B cell (primary cell): ENCODE data around the gene PDCD4. TPM values are rescaled to one million over a fixed set of nuclear protein-coding genes. Genes with fewer than 3 reads are reported as not detected.

Experiments
- ATAC-seq: fragments of 200-7000 bp; cut with Tn5 transposase; one replicate; pipeline ENCODE4 v1.10.0; 2021; ENCODE audit warnings: low read depth, mild to moderate bottlenecking, moderate number of reproducible peaks, moderate library complexity
- CTCF ChIA-PET: fragments of 350-600 bp; sonication (Branson Sonifier 250); formaldehyde crosslinking; loops from one replicate; lab custom pipeline; 2021; ENCODE audit warnings: antibody characterized with exemption, inconsistent platforms; lab: Charles Lee
- POLR2A ChIA-PET: fragments of 350-600 bp; sonication (Branson Sonifier 250); formaldehyde crosslinking; loops from one replicate; lab custom pipeline; 2021; ENCODE audit warnings: antibody characterized with exemption; lab: Charles Lee
- DNase-seq: peaks from one replicate; pipeline ENCODE4 v3.0.0; 2013
- H2AFZ ChIP-seq: 2 replicates; pipeline ENCODE4 v1.6.1; 2012; ENCODE audit warnings: mild to moderate bottlenecking, low read depth, low read length; ENCODE audit not compliant: insufficient read depth, poor library complexity, severe bottlenecking
- H3K27ac ChIP-seq, 2 donors: 1 replicate in 1 of 2; 2 replicates in 1 of 2; pipeline ENCODE4 v1.5.1; 2012 to 2013; ENCODE audit warnings: low read length in 2 of 2, mild to moderate bottlenecking in 2 of 2, moderate library complexity in 1 of 2
- H3K27me3 ChIP-seq, 4 experiments: fragments of 200-600 bp in 1 of 4; sonication (generic) in 1 of 4; replicated peaks in 1 of 4; 1 replicate in 2 of 4; 2 replicates in 2 of 4; pipeline versions ENCODE4 v1.6.1 to v1.7.0; 2013 to 2016; ENCODE audit warnings: low read length in 3 of 4, mild to moderate bottlenecking in 2 of 4, mixed read lengths in 1 of 4, moderate library complexity in 1 of 4; ENCODE audit not compliant: insufficient read depth in 4 of 4, control insufficient read depth in 3 of 4; ENCODE audit errors: control extremely low read depth in 1 of 4
- H3K36me3 ChIP-seq, 2 experiments: replicated peaks in 1 of 2; 1 replicate in 1 of 2; 2 replicates in 1 of 2; pipeline versions ENCODE4 v1.6.1 to v1.7.1; 2013; ENCODE audit warnings: low read length in 1 of 2; ENCODE audit not compliant: insufficient read depth in 2 of 2, control insufficient read depth in 1 of 2; ENCODE audit errors: control extremely low read depth in 1 of 2, extremely low read depth in 1 of 2
- H3K4me1 ChIP-seq, 2 donors: fragments of 200-600 bp in 1 of 2; sonication (generic) in 1 of 2; 1 replicate in 1 of 2; 2 replicates in 1 of 2; pipeline versions ENCODE4 v1.5.1 to v1.6.1; 2013 to 2017; ENCODE audit warnings: low read length in 2 of 2; ENCODE audit not compliant: control insufficient read depth in 2 of 2, insufficient read depth in 2 of 2
- H3K4me2 ChIP-seq: replicated peaks from 2 replicates; pipeline ENCODE3; 2012; ENCODE audit warnings: mild to moderate bottlenecking, low read depth, low read length; ENCODE audit not compliant: poor library complexity, severe bottlenecking
- H3K4me3 ChIP-seq, 5 experiments: fragments of 200-600 bp in 1 of 5; sonication (generic) in 1 of 5; 1 replicate in 3 of 5; 2 replicates in 2 of 5; pipeline versions ENCODE4 v1.5.1 to v1.7.0; 2011 to 2016; ENCODE audit warnings: low read length in 4 of 5, mild to moderate bottlenecking in 4 of 5, low read depth in 2 of 5, control low read depth in 1 of 5, moderate library complexity in 1 of 5; ENCODE audit not compliant: insufficient read depth in 1 of 5; ENCODE audit errors: control extremely low read depth in 1 of 5, extremely low read depth in 1 of 5
- H3K79me2 ChIP-seq: fragments of 200-600 bp; sonication (generic); one replicate; pipeline ENCODE4 v1.6.0; 2016; ENCODE audit warnings: low read length; ENCODE audit not compliant: control insufficient read depth, insufficient read depth
- H3K9ac ChIP-seq: fragments of 200-600 bp; sonication (generic); 2 replicates; pipeline ENCODE4 v1.6.1; 2017; ENCODE audit warnings: mild to moderate bottlenecking, low read length, moderate library complexity
- H3K9me3 ChIP-seq, 3 donors: one replicate each; pipeline versions ENCODE4 v1.6.1 to v1.7.1; 2013; ENCODE audit warnings: low read length in 2 of 3; ENCODE audit not compliant: control insufficient read depth in 2 of 3, insufficient read depth in 1 of 3; ENCODE audit errors: control extremely low read depth in 1 of 3
- H4K20me1 ChIP-seq: 2 replicates; pipeline ENCODE4 v1.6.0; 2012; ENCODE audit warnings: mild to moderate bottlenecking, low read length; ENCODE audit not compliant: insufficient read depth, control insufficient read depth, poor library complexity, severe bottlenecking
- H3K27ac Mint-ChIP-seq: one replicate; pipeline ENCODE4 v1.8.0; 2021; ENCODE audit warnings: mixed read lengths
- H3K27me3 Mint-ChIP-seq: one replicate; pipeline ENCODE4 v1.8.0; 2021; ENCODE audit warnings: mixed read lengths
- H3K4me1 Mint-ChIP-seq: one replicate; pipeline ENCODE4 v1.8.0; 2021; ENCODE audit warnings: mixed read lengths
- H3K4me3 Mint-ChIP-seq: one replicate; pipeline ENCODE4 v1.8.0; 2021; ENCODE audit warnings: mixed read lengths
- H3K9me3 Mint-ChIP-seq: one replicate; pipeline ENCODE4 v1.8.0; 2022; ENCODE audit warnings: mixed read lengths; ENCODE audit not compliant: insufficient read depth
- EZH2 ChIP-seq: IDR thresholded peaks from 2 replicates; pipeline ENCODE4 v1.6.1; 2012; ENCODE audit warnings: borderline replicate concordance, low read depth, mild to moderate bottlenecking, moderate library complexity, low read length; ENCODE audit not compliant: insufficient read depth, poor library complexity, severe bottlenecking
- WGBS: methylation state at CpG from one replicate; pipeline ENCODE4 v1.1.5; 2013; ENCODE audit warnings: missing lambda C conversion rate; ENCODE audit not compliant: insufficient coverage; 5-methylcytosine and 5-hydroxymethylcytosine counted together
- intact Hi-C: fragments of 100-400 bp; cut with micrococcal nuclease; formaldehyde crosslinking; loops from one replicate; pipeline ENCODE4 v1.10.0; 2022
- polyA plus RNA-seq: library from polyadenylated mRNA; depleted of rRNA; stranded (reverse); fragments of >200 nt; gene quantifications from 2 replicates; pipeline ENCODE4 v1.2.3, GENCODE V29; 2012
- total RNA-seq, 2 donors: library from RNA; stranded (reverse); fragments of 120-200 nt in 1 of 2; gene quantifications; 1 replicate in 1 of 2; 2 replicates in 1 of 2; pipeline versions ENCODE4 v1.2.3 to v1.2.4, GENCODE V29; 2013 to 2022
- TF ChIP-seq, protein P1 (sequence below): fragments of 200-600 bp; IDR thresholded peaks from one replicate; pipeline ENCODE4 v1.8.0; 2022; ENCODE audit warnings: antibody characterized with exemption, mild to moderate bottlenecking

PDCD4 gene
- total and polyA plus RNA-seq, 2 donors (not counting 1 experiment from before 2014, with no cell fraction given): 33.9 to 169 TPM

DNA sequence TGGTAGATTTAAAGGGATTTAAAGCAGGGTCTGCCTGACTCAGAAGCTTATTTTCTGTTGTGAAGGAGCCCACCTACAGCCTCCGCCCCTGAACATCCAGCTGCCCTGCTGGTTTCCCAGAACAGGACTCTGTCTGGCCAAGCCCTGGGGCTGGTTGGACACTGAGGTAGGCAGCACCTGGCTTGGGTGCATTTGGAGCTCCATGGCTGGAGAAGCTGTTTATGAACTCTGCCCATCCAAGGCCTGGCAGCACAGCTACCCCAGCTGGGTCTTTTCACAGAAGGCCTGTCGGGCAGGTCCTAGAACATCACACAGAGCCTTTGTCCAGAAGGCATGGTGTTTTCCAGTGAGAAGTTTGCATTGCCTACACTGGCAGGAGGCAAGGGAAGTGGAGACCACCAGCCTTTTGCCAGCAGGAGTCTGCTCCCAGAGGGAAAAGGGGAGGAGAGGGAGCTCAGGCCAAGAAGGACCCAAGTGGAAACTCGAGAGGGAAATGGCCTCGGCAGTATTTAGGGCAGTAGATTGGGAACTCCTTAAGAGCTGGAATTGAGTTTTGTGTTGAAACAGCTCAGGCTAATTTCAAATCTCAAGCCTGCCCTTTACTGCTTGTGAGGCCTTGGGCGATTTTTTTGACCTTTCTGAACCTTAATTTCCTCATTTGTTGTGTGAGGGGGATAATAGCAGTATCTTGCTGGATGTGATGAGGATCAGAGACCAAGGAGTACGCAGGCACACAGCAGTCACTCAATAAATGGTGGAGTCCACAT lies 12.3 kb upstream of the PDCD4 start:
- Histone ChIP-seq H3K27ac (peak overlapping the region; percentile 75 to 94), H2AFZ (no peak overlapping the region), H3K4me3 (no peak overlapping the region), H3K79me2 (peaks cover 27% of the 10 kb centered on the region), H4K20me1 (no peaks in the 10 kb centered on the region), H3K4me1 (peaks cover 73 to 74% of the 10 kb centered on the region in 2 donors), H3K9me3 (no peaks in the 10 kb centered on the region), H3K36me3 (no peaks in the 10 kb centered on the region), H3K9ac (no peak overlapping the region), H3K4me2 (peak overlapping the region; percentile 64), H3K27me3 (no peaks in the 10 kb centered on the region)
- peaks cover 70% of the 10 kb centered on the region for H3K4me1 Mint-ChIP-seq
- 86% methylated on average over 5 of the region's 6 CpGs for WGBS
- POLR2A ChIA-PET: interaction anchor here (1.0 to 2.0 kb wide), 3 partner anchors 12 to 18 kb away, joined by 3 to 7 read pairs (median 6); partner anchors contain the start of gene PDCD4
- H3K4me3 Mint-ChIP-seq: peak overlapping the region; percentile 73
- intact Hi-C loops: no loop called here
- peak overlapping the region; percentile 93 for H3K27ac Mint-ChIP-seq
- DNase-seq: no peak
- no peak for ATAC-seq
- TF ChIP-seq EZH2: no peak
- TF ChIP-seq, protein P1, sequence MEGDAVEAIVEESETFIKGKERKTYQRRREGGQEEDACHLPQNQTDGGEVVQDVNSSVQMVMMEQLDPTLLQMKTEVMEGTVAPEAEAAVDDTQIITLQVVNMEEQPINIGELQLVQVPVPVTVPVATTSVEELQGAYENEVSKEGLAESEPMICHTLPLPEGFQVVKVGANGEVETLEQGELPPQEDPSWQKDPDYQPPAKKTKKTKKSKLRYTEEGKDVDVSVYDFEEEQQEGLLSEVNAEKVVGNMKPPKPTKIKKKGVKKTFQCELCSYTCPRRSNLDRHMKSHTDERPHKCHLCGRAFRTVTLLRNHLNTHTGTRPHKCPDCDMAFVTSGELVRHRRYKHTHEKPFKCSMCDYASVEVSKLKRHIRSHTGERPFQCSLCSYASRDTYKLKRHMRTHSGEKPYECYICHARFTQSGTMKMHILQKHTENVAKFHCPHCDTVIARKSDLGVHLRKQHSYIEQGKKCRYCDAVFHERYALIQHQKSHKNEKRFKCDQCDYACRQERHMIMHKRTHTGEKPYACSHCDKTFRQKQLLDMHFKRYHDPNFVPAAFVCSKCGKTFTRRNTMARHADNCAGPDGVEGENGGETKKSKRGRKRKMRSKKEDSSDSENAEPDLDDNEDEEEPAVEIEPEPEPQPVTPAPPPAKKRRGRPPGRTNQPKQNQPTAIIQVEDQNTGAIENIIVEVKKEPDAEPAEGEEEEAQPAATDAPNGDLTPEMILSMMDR: no peak
- no peaks in the 10 kb centered on the region for H3K9me3 Mint-ChIP-seq
- H3K27me3 Mint-ChIP-seq: no peaks in the 10 kb centered on the region
- CTCF ChIA-PET: interaction anchor here (0.6 to 2.5 kb wide), 7 partner anchors 10 to 56 kb away, joined by 3 to 11 read pairs (median 6); partner anchors contain the start of gene PDCD4

- Histone ChIP-seq H3K9ac (no peak overlapping the region), H2AFZ (no peak overlapping the region), H3K4me3 (peak overlapping the region in 1 of 5 experiments; percentile 12), H3K79me2 (peaks cover 27% of the 10 kb centered on the region), H3K27me3 (no peaks in the 10 kb centered on the region), H3K9me3 (no peaks in the 10 kb centered on the region), H4K20me1 (no peaks in the 10 kb centered on the region), H3K27ac (peak overlapping the region; percentile 75 to 94), H3K36me3 (no peaks in the 10 kb centered on the region), H3K4me2 (peak overlapping the region; percentile 64), H3K4me1 (peaks cover 77 to 80% of the 10 kb centered on the region in 2 donors)
- ATAC-seq: no peak
- H3K27ac Mint-ChIP-seq: peak overlapping the region; percentile 93
- 0% methylated on average over 1 of the region's 1 CpG for WGBS
- H3K4me3 Mint-ChIP-seq: peak overlapping the region; percentile 73
- CTCF ChIA-PET: interaction anchor here (0.8 to 2.5 kb wide), 6 partner anchors 11 to 56 kb away, joined by 3 to 11 read pairs (median 6); partner anchors contain the start of gene PDCD4
- H3K27me3 Mint-ChIP-seq: no peaks in the 10 kb centered on the region
- peaks cover 76% of the 10 kb centered on the region for H3K4me1 Mint-ChIP-seq
- POLR2A ChIA-PET: interaction anchor here (0.6 to 2.0 kb wide), 5 partner anchors 11 to 59 kb away, joined by 4 to 7 read pairs (median 6); partner anchors contain the start of genes BBIP1 and SHOC2
- H3K9me3 Mint-ChIP-seq: no peaks in the 10 kb centered on the region
- TF ChIP-seq, protein P1: no peak
- TF ChIP-seq EZH2: no peak
- DNase-seq: peak; percentile 52
- intact Hi-C loops: loop anchor here (1.0 to 10.0 kb wide), 3 partner anchors 18 to 635 kb away; no protein-coding TSS in a partner anchor
Observed at GRCh38 chr10:110859973-110860376, 11.8 kb upstream of the PDCD4 start.
